ENCODE data around the gene TGOLN2.

Gene TGOLN2

DNA sequence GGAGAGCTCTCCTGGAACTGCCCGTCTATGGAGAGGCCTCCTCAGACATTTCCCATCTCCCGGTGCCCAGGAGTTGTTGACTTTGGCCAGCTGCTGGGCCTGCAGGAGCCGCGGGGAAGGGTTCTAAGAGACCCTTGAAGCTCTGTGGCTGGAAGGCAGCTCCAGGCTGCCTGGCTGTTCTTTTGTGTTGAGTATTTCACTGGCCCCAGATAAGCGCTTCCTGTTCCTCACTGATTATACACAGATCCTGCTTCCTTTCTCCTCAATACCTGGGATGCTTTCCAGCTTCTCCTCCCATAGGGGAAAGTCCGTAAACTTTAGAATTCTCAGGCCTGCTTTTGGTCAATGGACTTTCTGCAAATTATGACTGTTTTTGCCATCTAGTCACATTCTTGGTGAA lies 57.8 kb downstream of the TGOLN2 start:
- TF ChIP-seq TCF12 (IDR thresholded peaks at IDR 0.05; ENCODE audit: low read depth): no peak
- TF ChIP-seq, protein P1, sequence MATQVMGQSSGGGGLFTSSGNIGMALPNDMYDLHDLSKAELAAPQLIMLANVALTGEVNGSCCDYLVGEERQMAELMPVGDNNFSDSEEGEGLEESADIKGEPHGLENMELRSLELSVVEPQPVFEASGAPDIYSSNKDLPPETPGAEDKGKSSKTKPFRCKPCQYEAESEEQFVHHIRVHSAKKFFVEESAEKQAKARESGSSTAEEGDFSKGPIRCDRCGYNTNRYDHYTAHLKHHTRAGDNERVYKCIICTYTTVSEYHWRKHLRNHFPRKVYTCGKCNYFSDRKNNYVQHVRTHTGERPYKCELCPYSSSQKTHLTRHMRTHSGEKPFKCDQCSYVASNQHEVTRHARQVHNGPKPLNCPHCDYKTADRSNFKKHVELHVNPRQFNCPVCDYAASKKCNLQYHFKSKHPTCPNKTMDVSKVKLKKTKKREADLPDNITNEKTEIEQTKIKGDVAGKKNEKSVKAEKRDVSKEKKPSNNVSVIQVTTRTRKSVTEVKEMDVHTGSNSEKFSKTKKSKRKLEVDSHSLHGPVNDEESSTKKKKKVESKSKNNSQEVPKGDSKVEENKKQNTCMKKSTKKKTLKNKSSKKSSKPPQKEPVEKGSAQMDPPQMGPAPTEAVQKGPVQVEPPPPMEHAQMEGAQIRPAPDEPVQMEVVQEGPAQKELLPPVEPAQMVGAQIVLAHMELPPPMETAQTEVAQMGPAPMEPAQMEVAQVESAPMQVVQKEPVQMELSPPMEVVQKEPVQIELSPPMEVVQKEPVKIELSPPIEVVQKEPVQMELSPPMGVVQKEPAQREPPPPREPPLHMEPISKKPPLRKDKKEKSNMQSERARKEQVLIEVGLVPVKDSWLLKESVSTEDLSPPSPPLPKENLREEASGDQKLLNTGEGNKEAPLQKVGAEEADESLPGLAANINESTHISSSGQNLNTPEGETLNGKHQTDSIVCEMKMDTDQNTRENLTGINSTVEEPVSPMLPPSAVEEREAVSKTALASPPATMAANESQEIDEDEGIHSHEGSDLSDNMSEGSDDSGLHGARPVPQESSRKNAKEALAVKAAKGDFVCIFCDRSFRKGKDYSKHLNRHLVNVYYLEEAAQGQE (IDR thresholded peaks at IDR 0.05; ENCODE audit: low read depth): no peak
- TF ChIP-seq EGR1 (IDR thresholded peaks at IDR 0.05): no peak
- no peak for TF ChIP-seq CREB1 (IDR thresholded peaks at IDR 0.05; ENCODE audit: low read depth)
- no peak for TF ChIP-seq YY1 (IDR thresholded peaks at IDR 0.05; ENCODE audit: low read depth)
- no peak for TF ChIP-seq NFIC (IDR thresholded peaks at IDR 0.05)
- TF ChIP-seq TEAD4 (IDR thresholded peaks at IDR 0.05): no peak
- TF ChIP-seq TAF1 (IDR thresholded peaks at IDR 0.05; ENCODE audit: low read depth): no peak
- TF ChIP-seq FOXM1 (IDR thresholded peaks at IDR 0.05; ENCODE audit: borderline replicate concordance, low read depth): no peak
- TF ChIP-seq ZBTB7A (IDR thresholded peaks at IDR 0.05; ENCODE audit: low read depth): no peak
- no peak for TF ChIP-seq RAD21 (IDR thresholded peaks at IDR 0.05; ENCODE audit: low read depth)
- no peak for TF ChIP-seq CEBPB (IDR thresholded peaks at IDR 0.05)
- TF ChIP-seq MAX (IDR thresholded peaks at IDR 0.05): no peak
